IMR-90 (cell line): ENCODE measurements around the gene LGI2. TPM values are rescaled to one million over a fixed set of nuclear protein-coding genes. Genes with fewer than 3 reads are reported as not detected.

Experiments
- ATAC-seq: fragments of 200-7000 bp; cut with Tn5 transposase; 2 replicates; pipeline ENCODE4 v1.9.1; 2020; ENCODE audit warnings: low read depth, mild to moderate bottlenecking, moderate library complexity
- BruUV-seq: library from RNA; stranded (reverse); fragments of 400-500 nt; replicated peaks from 2 replicates; lab custom pipeline; 2021; lab: Mats Ljungman, UMichigan
- CTCF ChIA-PET: fragments of 300-600 bp; formaldehyde crosslinking; extraction: SDS; loops from one replicate; lab custom pipeline; 2021; ENCODE audit warnings: antibody characterized with exemption; lab: Yijun Ruan, JAX
- POLR2A ChIA-PET: fragments of 300-600 bp; sonication (Branson Sonifier 250); formaldehyde crosslinking; loops from one replicate; lab custom pipeline; 2022; ENCODE audit warnings: antibody characterized with exemption; ENCODE audit not compliant: unreplicated experiment; lab: Charles Lee
- DNase-seq: peaks from one replicate; pipeline ENCODE4 v3.0.0; 2013
- H2AFZ ChIP-seq: replicated peaks from 2 replicates; pipeline ENCODE3; 2013; ENCODE audit warnings: low read length, mild to moderate bottlenecking; ENCODE audit not compliant: poor library complexity
- H2AK5ac ChIP-seq: 2 replicates; pipeline ENCODE4 v1.6.1; 2013; ENCODE audit warnings: low read depth, low read length, inconsistent platforms
- H2AK9ac ChIP-seq: replicated peaks from 2 replicates; pipeline ENCODE3; 2013; ENCODE audit warnings: mild to moderate bottlenecking, low read depth, low read length, moderate library complexity; ENCODE audit not compliant: poor library complexity
- H2BK120ac ChIP-seq: 2 replicates; pipeline ENCODE4 v1.6.1; 2013; ENCODE audit warnings: low read depth, low read length, inconsistent platforms
- H2BK15ac ChIP-seq: 3 replicates; pipeline ENCODE4 v1.6.1; 2013; ENCODE audit warnings: low read depth, low read length, inconsistent platforms
- H2BK20ac ChIP-seq: 2 replicates; pipeline ENCODE4 v1.6.1; 2013; ENCODE audit warnings: low read depth, mild to moderate bottlenecking, inconsistent platforms, low read length, moderate library complexity
- H2BK5ac ChIP-seq: 2 replicates; pipeline ENCODE4 v1.6.1; 2013; ENCODE audit warnings: mild to moderate bottlenecking, low read depth, low read length, inconsistent platforms; ENCODE audit not compliant: poor library complexity, severe bottlenecking
- H3K14ac ChIP-seq: replicated peaks from 2 replicates; pipeline ENCODE4 v1.6.1; 2013; ENCODE audit warnings: low read depth, low read length, inconsistent platforms
- H3K18ac ChIP-seq: 2 replicates; pipeline ENCODE4 v1.6.1; 2013; ENCODE audit warnings: low read depth, low read length, control low read depth
- H3K23ac ChIP-seq: 2 replicates; pipeline ENCODE4 v1.6.1; 2013; ENCODE audit warnings: low read depth, low read length, inconsistent platforms
- H3K27ac ChIP-seq: 2 replicates; pipeline ENCODE4 v1.5.1; 2013; ENCODE audit warnings: mild to moderate bottlenecking, control low read depth, low read length; ENCODE audit not compliant: insufficient read depth
- H3K27me3 ChIP-seq: 2 replicates; pipeline ENCODE4 v1.6.1; 2013; ENCODE audit warnings: low read length; ENCODE audit not compliant: control insufficient read depth, insufficient read depth
- H3K36me3 ChIP-seq: 2 replicates; pipeline ENCODE4 v1.6.1; 2013; ENCODE audit warnings: low read length, mixed read lengths; ENCODE audit not compliant: control insufficient read depth, insufficient read depth
- H3K4ac ChIP-seq: 2 replicates; pipeline ENCODE4 v1.6.1; 2013; ENCODE audit warnings: low read depth, low read length, inconsistent platforms
- H3K4me1 ChIP-seq: 2 replicates; pipeline ENCODE4 v1.6.1; 2013; ENCODE audit warnings: low read length, mixed read lengths; ENCODE audit not compliant: control insufficient read depth, insufficient read depth
- H3K4me2 ChIP-seq: 2 replicates; pipeline ENCODE4 v1.6.1; 2013; ENCODE audit warnings: low read depth, mild to moderate bottlenecking, control low read depth, low read length, moderate library complexity
- H3K4me3 ChIP-seq: 2 replicates; pipeline ENCODE4 v1.5.1; 2013; ENCODE audit warnings: low read depth, mild to moderate bottlenecking, control low read depth, low read length, moderate library complexity; ENCODE audit not compliant: insufficient read depth
- H3K56ac ChIP-seq: 2 replicates; pipeline ENCODE4 v1.6.1; 2013; ENCODE audit warnings: low read length, inconsistent platforms; ENCODE audit not compliant: insufficient read depth; ENCODE audit errors: extremely low read depth
- H3K79me1 ChIP-seq, 2 experiments: 2 replicates each; pipeline ENCODE4 v1.6.1; 2013; ENCODE audit warnings: low read length in 2 of 2, inconsistent platforms in 1 of 2, low read depth in 1 of 2
- H3K9ac ChIP-seq: 2 replicates; pipeline ENCODE4 v1.6.1; 2013; ENCODE audit warnings: low read depth, low read length, control low read depth
- H3K9me1 ChIP-seq: 2 replicates; pipeline ENCODE4 v1.6.1; 2013; ENCODE audit warnings: low read length, inconsistent platforms; ENCODE audit not compliant: insufficient read depth
- H3K9me3 ChIP-seq: 2 replicates; pipeline ENCODE4 v1.6.1; 2013; ENCODE audit warnings: low read length; ENCODE audit not compliant: control insufficient read depth, insufficient read depth
- H4K20me1 ChIP-seq: 2 replicates; pipeline ENCODE4 v1.6.1; 2013; ENCODE audit warnings: low read length, inconsistent platforms; ENCODE audit not compliant: insufficient read depth
- H4K5ac ChIP-seq: 2 replicates; pipeline ENCODE4 v1.6.1; 2013; ENCODE audit warnings: mild to moderate bottlenecking, low read depth, low read length, control low read depth
- H4K8ac ChIP-seq, 2 experiments: 2 replicates each; pipeline ENCODE4 v1.6.1; 2013; ENCODE audit warnings: low read depth in 2 of 2, low read length in 2 of 2, control low read depth in 1 of 2, inconsistent platforms in 1 of 2
- H4K91ac ChIP-seq: 2 replicates; pipeline ENCODE4 v1.6.1; 2013; ENCODE audit warnings: low read depth, low read length, inconsistent platforms; ENCODE audit not compliant: insufficient read depth
- BHLHE40 ChIP-seq: fragments of 150-350 bp; IDR thresholded peaks from 2 replicates; pipeline ENCODE4 v1.6.1; 2016; ENCODE audit warnings: mild to moderate bottlenecking, low read depth, low read length
- MXI1 ChIP-seq: IDR thresholded peaks from 2 replicates; pipeline ENCODE4 v1.6.1; 2012; ENCODE audit warnings: low read depth, mild to moderate bottlenecking, low read length, moderate library complexity, borderline replicate concordance
- RFX5 ChIP-seq: IDR thresholded peaks from 2 replicates; pipeline ENCODE4 v1.8.0; 2012; ENCODE audit warnings: low read depth, mild to moderate bottlenecking, low read length, moderate library complexity
- WGBS, 2 experiments: methylation state at CpG; one replicate each; pipeline versions ENCODE4 v1.1.5 to v1.1.7; 2013; ENCODE audit warnings: missing lambda C conversion rate in 2 of 2; ENCODE audit not compliant: insufficient read length in 1 of 2; ENCODE audit errors: extremely low coverage in 2 of 2; 5-methylcytosine and 5-hydroxymethylcytosine counted together
- dilution Hi-C: fragments of 300-500 bp; cut with HindIII; formaldehyde crosslinking; loops from one replicate; pipeline ENCODE4 v1.14.3; 2018; ENCODE audit warnings: low sequenced_read_pairs; ENCODE audit not compliant: unreplicated experiment
- in situ Hi-C: fragments of 300-500 bp; cut with MboI; formaldehyde crosslinking; loops from 3 replicates; pipeline ENCODE4 v1.14.3; 2019; ENCODE audit warnings: low sequenced_read_pairs, inconsistent platforms, mixed read lengths
- intact Hi-C: fragments of 100-400 bp; cut with micrococcal nuclease; formaldehyde crosslinking; loops from 2 replicates; pipeline ENCODE4 v1.10.0; 2022
- polyA plus RNA-seq, 3 experiments: library from polyadenylated mRNA; depleted of rRNA; stranded (reverse); fragments of >200 nt; gene quantifications; 2 replicates each; pipeline ENCODE4 v1.2.3, GENCODE V29; 2012; ENCODE audit warnings: low replicate concordance in 1 of 3
- total RNA-seq: library from RNA; depleted of rRNA; stranded (reverse); fragments of >200 nt; gene quantifications from 2 replicates; pipeline ENCODE4 v1.2.3, GENCODE V29; 2012
- TF ChIP-seq, protein P1 (sequence below): conservative IDR thresholded peaks from 2 replicates; pipeline ENCODE4 v1.5.1; 2012; ENCODE audit warnings: mild to moderate bottlenecking, low read depth, low read length, improper control_type of control experiment

Gene LGI2
- total and polyA plus RNA-seq, 2 of the 4 experiments (the other 2 are of a cell fraction): not detected

DNA sequence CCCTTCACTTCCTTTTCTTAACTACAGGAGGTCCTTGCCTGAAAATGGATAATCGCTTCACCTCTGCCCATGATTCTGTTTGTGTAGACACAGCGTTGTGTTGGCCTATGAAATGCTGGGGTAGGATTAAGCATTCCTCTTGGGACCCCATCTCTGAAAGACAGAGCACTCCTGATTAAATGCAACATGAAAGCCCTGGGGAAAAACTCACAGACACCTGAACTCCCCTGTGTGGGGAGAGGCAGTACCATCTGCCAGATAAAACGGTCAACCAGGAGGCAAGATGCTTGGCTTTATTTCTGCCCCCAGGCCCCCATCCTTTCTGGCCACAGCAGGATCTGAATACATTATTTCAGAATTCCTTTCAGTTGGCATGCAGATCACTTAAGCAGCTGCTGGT, 1.9 kb downstream of the LGI2 start:
- Histone ChIP-seq H3K4ac (no peak overlapping the region), H3K4me3 (no peak overlapping the region), H3K56ac (no peak overlapping the region), H4K8ac (no peak overlapping the region), H4K20me1 (no peaks in the 10 kb centered on the region), H2BK20ac (no peak overlapping the region), H3K4me1 (no peaks in the 10 kb centered on the region), H4K5ac (no peak overlapping the region), H2AFZ (no peak overlapping the region), H3K9me1 (no peaks in the 10 kb centered on the region), H2BK5ac (no peak overlapping the region), H2BK15ac (no peak overlapping the region), H3K27ac (no peak overlapping the region), H3K18ac (no peak overlapping the region), H3K36me3 (no peaks in the 10 kb centered on the region), H3K79me1 (no peaks in the 10 kb centered on the region), H2AK9ac (no peak overlapping the region), H3K27me3 (peaks cover 52% of the 10 kb centered on the region), H2BK120ac (no peak overlapping the region), H3K14ac (no peak overlapping the region), H4K91ac (no peak overlapping the region), H3K4me2 (no peak overlapping the region), H3K9me3 (no peaks in the 10 kb centered on the region; the same call in 1 of the 2 replicates), H3K23ac (no peak overlapping the region), H3K9ac (no peak overlapping the region), H2AK5ac (no peak overlapping the region)
- no TSS peak for BruUV-seq
- dilution Hi-C loops (no loop called here), in situ Hi-C loops (no loop called here), intact Hi-C loops (no loop called here)
- no CpG with 5 or more reads among the region's 3 CpGs for WGBS, 2 experiments
- POLR2A ChIA-PET: no interaction called here
- no peak for DNase-seq
- CTCF ChIA-PET: no interaction called here
- TF ChIP-seq BHLHE40 (no peak), RFX5 (no peak), MXI1 (no peak)
- TF ChIP-seq, protein P1, sequence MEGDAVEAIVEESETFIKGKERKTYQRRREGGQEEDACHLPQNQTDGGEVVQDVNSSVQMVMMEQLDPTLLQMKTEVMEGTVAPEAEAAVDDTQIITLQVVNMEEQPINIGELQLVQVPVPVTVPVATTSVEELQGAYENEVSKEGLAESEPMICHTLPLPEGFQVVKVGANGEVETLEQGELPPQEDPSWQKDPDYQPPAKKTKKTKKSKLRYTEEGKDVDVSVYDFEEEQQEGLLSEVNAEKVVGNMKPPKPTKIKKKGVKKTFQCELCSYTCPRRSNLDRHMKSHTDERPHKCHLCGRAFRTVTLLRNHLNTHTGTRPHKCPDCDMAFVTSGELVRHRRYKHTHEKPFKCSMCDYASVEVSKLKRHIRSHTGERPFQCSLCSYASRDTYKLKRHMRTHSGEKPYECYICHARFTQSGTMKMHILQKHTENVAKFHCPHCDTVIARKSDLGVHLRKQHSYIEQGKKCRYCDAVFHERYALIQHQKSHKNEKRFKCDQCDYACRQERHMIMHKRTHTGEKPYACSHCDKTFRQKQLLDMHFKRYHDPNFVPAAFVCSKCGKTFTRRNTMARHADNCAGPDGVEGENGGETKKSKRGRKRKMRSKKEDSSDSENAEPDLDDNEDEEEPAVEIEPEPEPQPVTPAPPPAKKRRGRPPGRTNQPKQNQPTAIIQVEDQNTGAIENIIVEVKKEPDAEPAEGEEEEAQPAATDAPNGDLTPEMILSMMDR: no peak
- no peak for ATAC-seq
